ENCODE measurements around the gene MAIP1. TPM values are rescaled to one million over a fixed set of nuclear protein-coding genes. Genes with fewer than 3 reads are reported as not detected.

The MAIP1 gene
- total and polyA plus RNA-seq, 2 of the 4 experiments (the other 2 are of a cell fraction): 14.2 to 16.8 TPM

- no peak for DNase-seq
- peaks cover 12% of the 10 kb centered on the region for H3K36me3 ChIP-seq (ENCODE audit: control insufficient read depth, insufficient read depth, low read length)
- no peak overlapping the region for H4K8ac ChIP-seq (ENCODE audit: low read depth in 2 of 2, low read length in 2 of 2)
- H3K4me3 ChIP-seq (ENCODE audit: insufficient read depth, low read depth, low read length): no peak overlapping the region
- no peak overlapping the region for H3K56ac ChIP-seq (ENCODE audit: extremely low read depth, insufficient read depth, low read length)
- dilution Hi-C loops (cut with HindIII; ENCODE audit: low sequenced_read_pairs, unreplicated experiment): no loop called here
- H3K9ac ChIP-seq (ENCODE audit: low read depth, low read length): no peak overlapping the region
- no peak overlapping the region for H2BK120ac ChIP-seq (ENCODE audit: low read depth, low read length)
- no peak overlapping the region for H3K14ac ChIP-seq (replicated peaks; ENCODE audit: low read depth, low read length)
- no peaks in the 10 kb centered on the region for H3K27me3 ChIP-seq (ENCODE audit: control insufficient read depth, insufficient read depth, low read length)
- no peak overlapping the region for H2BK15ac ChIP-seq (ENCODE audit: low read depth, low read length)
- H3K4ac ChIP-seq (ENCODE audit: low read depth, low read length): no peak overlapping the region
- ChIA-PET CTCF (no interaction called here), POLR2A (ENCODE audit: unreplicated experiment) (no interaction called here)
- no peak overlapping the region for H2BK20ac ChIP-seq (ENCODE audit: low read depth, low read length)
- no peak overlapping the region for H3K27ac ChIP-seq (ENCODE audit: insufficient read depth, low read length)
- intact Hi-C loops (cut with micrococcal nuclease): no loop called here
- no peak overlapping the region for H3K18ac ChIP-seq (ENCODE audit: low read depth, low read length)
- no peaks in the 10 kb centered on the region for H3K9me3 ChIP-seq (ENCODE audit: control insufficient read depth, insufficient read depth, low read length)
- no peak overlapping the region for H3K23ac ChIP-seq (ENCODE audit: low read depth, low read length)
- H2BK5ac ChIP-seq (ENCODE audit: low read depth, low read length, poor library complexity, severe bottlenecking): no peak overlapping the region
- H4K5ac ChIP-seq (ENCODE audit: low read depth, low read length): no peak overlapping the region
- H2AFZ ChIP-seq (replicated peaks; ENCODE audit: low read length, poor library complexity): no peak overlapping the region
- TF ChIP-seq RFX5 (IDR thresholded peaks at IDR 0.05; ENCODE audit: low read depth, low read length) (no peak), MAZ (IDR thresholded peaks at IDR 0.05; ENCODE audit: borderline replicate concordance, low read depth, low read length) (no peak), MXI1 (IDR thresholded peaks at IDR 0.05; ENCODE audit: borderline replicate concordance, low read depth, low read length) (no peak), CEBPB (IDR thresholded peaks at IDR 0.05; ENCODE audit: low read depth, low read length) (no peak)
- H4K91ac ChIP-seq (ENCODE audit: insufficient read depth, low read depth, low read length): no peak overlapping the region
- in situ Hi-C loops (cut with MboI; ENCODE audit: low sequenced_read_pairs): no loop called here
- H2AK5ac ChIP-seq (ENCODE audit: low read depth, low read length): no peak overlapping the region
- no TSS peak for BruUV-seq (replicated peaks)
- no peaks in the 10 kb centered on the region for H4K20me1 ChIP-seq (ENCODE audit: insufficient read depth, low read length)
- no peak overlapping the region for H3K4me2 ChIP-seq (ENCODE audit: low read depth, low read length)
- no peak overlapping the region for H2AK9ac ChIP-seq (replicated peaks; ENCODE audit: low read depth, low read length, poor library complexity)
- no peaks in the 10 kb centered on the region for H3K9me1 ChIP-seq (ENCODE audit: insufficient read depth, low read length)
- no peaks in the 10 kb centered on the region for H3K4me1 ChIP-seq (ENCODE audit: control insufficient read depth, insufficient read depth, low read length)
- H3K79me1 ChIP-seq (ENCODE audit: low read depth in 1 of 2, low read length in 2 of 2): peaks cover 6 to 13% of the 10 kb centered on the region in 2 experiments
- WGBS, 2 experiments (ENCODE audit: extremely low coverage in 2 of 2, insufficient read length in 1 of 2): no CpG with 5 or more reads among the region's 3 CpGs
- no peak for ATAC-seq (ENCODE audit: low read depth)
Observed at GRCh38 chr2:199933466-199933865, 21.9 kb upstream of the MAIP1 start.
